Natural killer cell (primary cell): ENCODE data around the gene LAMP5. TPM values are rescaled to one million over a fixed set of nuclear protein-coding genes. Genes with fewer than 3 reads are reported as not detected.

ENCODE experiments used
- ATAC-seq, 3 donors: fragments of 150-1000 bp in 2 of 3; fragments of 200-7000 bp in 1 of 3; cut with Tn5 transposase; 1 replicate in 1 of 3; 2 replicates in 2 of 3; pipeline ENCODE4 v1.10.0; 2021; ENCODE audit warnings: mild to moderate bottlenecking in 2 of 3, moderate library complexity in 2 of 3
- DNase-seq, 2 donors: peaks; one replicate each; pipeline versions ENCODE4 v3.0.0 to v3.0.0-alpha.2; 2013 to 2021; ENCODE audit warnings: mixed read lengths in 1 of 2
- H3K27ac ChIP-seq: one replicate; pipeline ENCODE4 v1.5.1; 2013; ENCODE audit warnings: mild to moderate bottlenecking, low read length
- H3K27me3 ChIP-seq: one replicate; pipeline ENCODE4 v1.6.1; 2013; ENCODE audit warnings: low read length; ENCODE audit not compliant: control insufficient read depth, insufficient read depth
- H3K36me3 ChIP-seq: one replicate; pipeline ENCODE4 v1.6.1; 2013; ENCODE audit warnings: low read length; ENCODE audit not compliant: control insufficient read depth, insufficient read depth
- H3K4me1 ChIP-seq: one replicate; pipeline ENCODE4 v1.6.1; 2013; ENCODE audit warnings: low read length; ENCODE audit not compliant: control insufficient read depth, insufficient read depth
- H3K4me3 ChIP-seq: one replicate; pipeline ENCODE4 v1.5.1; 2013; ENCODE audit warnings: low read length
- H3K9me3 ChIP-seq: one replicate; pipeline ENCODE4 v1.6.1; 2013; ENCODE audit warnings: low read length; ENCODE audit not compliant: control insufficient read depth, insufficient read depth
- H3K27ac Mint-ChIP-seq, 2 donors: one replicate each; pipeline ENCODE4 v1.8.0; 2022; ENCODE audit warnings: mild to moderate bottlenecking in 2 of 2, mixed read lengths in 2 of 2, moderate library complexity in 1 of 2
- H3K27me3 Mint-ChIP-seq, 2 donors: one replicate each; pipeline ENCODE4 v1.8.0; 2022; ENCODE audit warnings: low read depth in 2 of 2, mixed read lengths in 2 of 2
- H3K36me3 Mint-ChIP-seq: one replicate; pipeline ENCODE4 v1.8.0; 2022; ENCODE audit warnings: mixed read lengths
- H3K4me1 Mint-ChIP-seq, 2 donors: one replicate each; pipeline ENCODE4 v1.8.0; 2022; ENCODE audit warnings: mixed read lengths in 2 of 2
- H3K4me3 Mint-ChIP-seq: one replicate; pipeline ENCODE4 v1.8.0; 2022; ENCODE audit warnings: mild to moderate bottlenecking, moderate library complexity, mixed read lengths
- H3K9me3 Mint-ChIP-seq, 2 donors: one replicate each; pipeline ENCODE4 v1.8.0; 2022; ENCODE audit warnings: mixed read lengths in 2 of 2
- WGBS: methylation state at CpG from one replicate; pipeline ENCODE4 v1.1.7; 2013; ENCODE audit warnings: missing lambda C conversion rate; ENCODE audit not compliant: insufficient coverage; 5-methylcytosine and 5-hydroxymethylcytosine counted together
- intact Hi-C: fragments of 100-400 bp; cut with micrococcal nuclease; formaldehyde crosslinking; loops from one replicate; pipeline ENCODE4 v1.14.2; 2022
- total RNA-seq, 4 donors: library from RNA; stranded (reverse); fragments of 120-200 nt in 1 of 4; gene quantifications; one replicate each; pipeline versions ENCODE4 v1.2.3 to v1.2.4, GENCODE V29; 2013 to 2022
- TF ChIP-seq, protein P1 (sequence below): fragments of 200-600 bp; IDR thresholded peaks from one replicate; pipeline ENCODE4 v1.8.0; 2022; ENCODE audit warnings: antibody characterized with exemption

Gene LAMP5
- total RNA-seq, 3 donors from 2014 or later (not counting 1 experiment from before 2014, with no cell fraction given), result 0.23 TPM; not detected in 2

- Mint-ChIP-seq H3K4me1 (no peaks in the 10 kb centered on the region), H3K27ac (no peak overlapping the region), H3K9me3 (no peaks in the 10 kb centered on the region), H3K27me3 (peaks cover 34 to 43% of the 10 kb centered on the region in 2 donors), H3K4me3 (no peak overlapping the region), H3K36me3 (no peaks in the 10 kb centered on the region)
- ATAC-seq (no peak), DNase-seq (no peak)
- Histone ChIP-seq H3K4me3 (no peak overlapping the region), H3K27ac (no peak overlapping the region), H3K4me1 (peaks cover 12% of the 10 kb centered on the region), H3K9me3 (no peaks in the 10 kb centered on the region), H3K36me3 (no peaks in the 10 kb centered on the region), H3K27me3 (peaks cover 17% of the 10 kb centered on the region)
- TF ChIP-seq, protein P1, sequence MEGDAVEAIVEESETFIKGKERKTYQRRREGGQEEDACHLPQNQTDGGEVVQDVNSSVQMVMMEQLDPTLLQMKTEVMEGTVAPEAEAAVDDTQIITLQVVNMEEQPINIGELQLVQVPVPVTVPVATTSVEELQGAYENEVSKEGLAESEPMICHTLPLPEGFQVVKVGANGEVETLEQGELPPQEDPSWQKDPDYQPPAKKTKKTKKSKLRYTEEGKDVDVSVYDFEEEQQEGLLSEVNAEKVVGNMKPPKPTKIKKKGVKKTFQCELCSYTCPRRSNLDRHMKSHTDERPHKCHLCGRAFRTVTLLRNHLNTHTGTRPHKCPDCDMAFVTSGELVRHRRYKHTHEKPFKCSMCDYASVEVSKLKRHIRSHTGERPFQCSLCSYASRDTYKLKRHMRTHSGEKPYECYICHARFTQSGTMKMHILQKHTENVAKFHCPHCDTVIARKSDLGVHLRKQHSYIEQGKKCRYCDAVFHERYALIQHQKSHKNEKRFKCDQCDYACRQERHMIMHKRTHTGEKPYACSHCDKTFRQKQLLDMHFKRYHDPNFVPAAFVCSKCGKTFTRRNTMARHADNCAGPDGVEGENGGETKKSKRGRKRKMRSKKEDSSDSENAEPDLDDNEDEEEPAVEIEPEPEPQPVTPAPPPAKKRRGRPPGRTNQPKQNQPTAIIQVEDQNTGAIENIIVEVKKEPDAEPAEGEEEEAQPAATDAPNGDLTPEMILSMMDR, result no peak
- intact Hi-C loops, result no loop called here
- WGBS, result 37% methylated on average over 8 of the region's 8 CpGs
These were observed 3.1 kb downstream of the LAMP5 start for GRCh38 chr20:9517297-9518162.

- intact Hi-C loops, result no loop called here
- Mint-ChIP-seq H3K4me3 (no peak overlapping the region), H3K36me3 (no peaks in the 10 kb centered on the region), H3K4me1 (no peaks in the 10 kb centered on the region), H3K27me3 (peaks cover 32 to 38% of the 10 kb centered on the region in 2 donors), H3K9me3 (no peaks in the 10 kb centered on the region), H3K27ac (no peak overlapping the region)
- no peaks in the 10 kb centered on the region for H3K36me3 ChIP-seq
- no peaks in the 10 kb centered on the region for H3K9me3 ChIP-seq
- TF ChIP-seq, protein P1, result no peak
- H3K27me3 ChIP-seq, result peaks cover 17% of the 10 kb centered on the region
- H3K4me1 ChIP-seq, result peaks cover 12% of the 10 kb centered on the region
- H3K4me3 ChIP-seq, result no peak overlapping the region
- ATAC-seq, result no peak
- no peak overlapping the region for H3K27ac ChIP-seq
- DNase-seq, result no peak
- 27% methylated on average over 7 of the region's 8 CpGs for WGBS
These were observed 4.3 kb downstream of the LAMP5 start for GRCh38 chr20:9518576-9519175.

GRCh38 chr20:9520086-9520485, 5.7 kb downstream of the LAMP5 start:
- H3K27ac ChIP-seq, result no peak overlapping the region
- no peak for ATAC-seq
- peaks cover 10% of the 10 kb centered on the region for H3K27me3 ChIP-seq
- peaks cover 12% of the 10 kb centered on the region for H3K4me1 ChIP-seq
- intact Hi-C loops, result no loop called here
- no peak overlapping the region for H3K4me3 ChIP-seq
- Mint-ChIP-seq H3K36me3 (no peaks in the 10 kb centered on the region), H3K9me3 (no peaks in the 10 kb centered on the region), H3K27me3 (peaks cover 24 to 25% of the 10 kb centered on the region in 2 donors), H3K4me3 (no peak overlapping the region), H3K27ac (no peak overlapping the region), H3K4me1 (no peaks in the 10 kb centered on the region)
- 79% methylated on average over 4 of the region's 4 CpGs for WGBS
- no peaks in the 10 kb centered on the region for H3K36me3 ChIP-seq
- TF ChIP-seq, protein P1, result no peak
- no peak for DNase-seq
- no peaks in the 10 kb centered on the region for H3K9me3 ChIP-seq
